ENCODE measurements around the gene EIF2S1. TPM values are rescaled to one million over a fixed set of nuclear protein-coding genes. Genes with fewer than 3 reads are reported as not detected.

The EIF2S1 gene
- total RNA-seq, 1 experiment from 2014 or later = 116 TPM

- H3K4me3 ChIP-seq (ENCODE audit: low read depth in 2 of 2, low read length in 2 of 2) = no peak overlapping the region
- H3K36me3 ChIP-seq (ENCODE audit: control insufficient read depth, insufficient read depth, low read length) = peaks cover 13% of the 10 kb centered on the region
- ChIA-PET CTCF (interaction anchor here (0.7 kb wide), 1 partner anchor 187 kb away, joined by 3 read pairs; no protein-coding TSS in a partner anchor), POLR2A (no interaction called here)
- no peak for DNase-seq (ENCODE audit: low read depth, low spot score)
- in situ Hi-C loops (cut with HindIII; ENCODE audit: low pct_unique_long_range_greater_than_20kb, low sequenced_read_pairs) = no loop called here
- no peaks in the 10 kb centered on the region for H3K9me3 ChIP-seq (ENCODE audit: control insufficient read depth, insufficient read depth, low read depth, low read length)
- no peak overlapping the region for H3K27ac ChIP-seq (ENCODE audit: low read length)
- BruUV-seq (replicated peaks) = no TSS peak
- ATAC-seq = no peak
- intact Hi-C loops (cut with micrococcal nuclease; ENCODE audit: unreplicated experiment) = no loop called here
- TF ChIP-seq SIN3A (IDR thresholded peaks at IDR 0.05; ENCODE audit: borderline replicate concordance, insufficient read depth, low read depth, low read length) (no peak), TCF7L2 (IDR thresholded peaks at IDR 0.05; ENCODE audit: low read depth, low read length) (no peak), POLR2AphosphoS5 (IDR thresholded peaks at IDR 0.05; ENCODE audit: low read depth, low read length) (no peak)
- TF ChIP-seq, protein P1, sequence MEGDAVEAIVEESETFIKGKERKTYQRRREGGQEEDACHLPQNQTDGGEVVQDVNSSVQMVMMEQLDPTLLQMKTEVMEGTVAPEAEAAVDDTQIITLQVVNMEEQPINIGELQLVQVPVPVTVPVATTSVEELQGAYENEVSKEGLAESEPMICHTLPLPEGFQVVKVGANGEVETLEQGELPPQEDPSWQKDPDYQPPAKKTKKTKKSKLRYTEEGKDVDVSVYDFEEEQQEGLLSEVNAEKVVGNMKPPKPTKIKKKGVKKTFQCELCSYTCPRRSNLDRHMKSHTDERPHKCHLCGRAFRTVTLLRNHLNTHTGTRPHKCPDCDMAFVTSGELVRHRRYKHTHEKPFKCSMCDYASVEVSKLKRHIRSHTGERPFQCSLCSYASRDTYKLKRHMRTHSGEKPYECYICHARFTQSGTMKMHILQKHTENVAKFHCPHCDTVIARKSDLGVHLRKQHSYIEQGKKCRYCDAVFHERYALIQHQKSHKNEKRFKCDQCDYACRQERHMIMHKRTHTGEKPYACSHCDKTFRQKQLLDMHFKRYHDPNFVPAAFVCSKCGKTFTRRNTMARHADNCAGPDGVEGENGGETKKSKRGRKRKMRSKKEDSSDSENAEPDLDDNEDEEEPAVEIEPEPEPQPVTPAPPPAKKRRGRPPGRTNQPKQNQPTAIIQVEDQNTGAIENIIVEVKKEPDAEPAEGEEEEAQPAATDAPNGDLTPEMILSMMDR (IDR thresholded peaks at IDR 0.05) = no peak
- TF ChIP-seq, protein P2, sequence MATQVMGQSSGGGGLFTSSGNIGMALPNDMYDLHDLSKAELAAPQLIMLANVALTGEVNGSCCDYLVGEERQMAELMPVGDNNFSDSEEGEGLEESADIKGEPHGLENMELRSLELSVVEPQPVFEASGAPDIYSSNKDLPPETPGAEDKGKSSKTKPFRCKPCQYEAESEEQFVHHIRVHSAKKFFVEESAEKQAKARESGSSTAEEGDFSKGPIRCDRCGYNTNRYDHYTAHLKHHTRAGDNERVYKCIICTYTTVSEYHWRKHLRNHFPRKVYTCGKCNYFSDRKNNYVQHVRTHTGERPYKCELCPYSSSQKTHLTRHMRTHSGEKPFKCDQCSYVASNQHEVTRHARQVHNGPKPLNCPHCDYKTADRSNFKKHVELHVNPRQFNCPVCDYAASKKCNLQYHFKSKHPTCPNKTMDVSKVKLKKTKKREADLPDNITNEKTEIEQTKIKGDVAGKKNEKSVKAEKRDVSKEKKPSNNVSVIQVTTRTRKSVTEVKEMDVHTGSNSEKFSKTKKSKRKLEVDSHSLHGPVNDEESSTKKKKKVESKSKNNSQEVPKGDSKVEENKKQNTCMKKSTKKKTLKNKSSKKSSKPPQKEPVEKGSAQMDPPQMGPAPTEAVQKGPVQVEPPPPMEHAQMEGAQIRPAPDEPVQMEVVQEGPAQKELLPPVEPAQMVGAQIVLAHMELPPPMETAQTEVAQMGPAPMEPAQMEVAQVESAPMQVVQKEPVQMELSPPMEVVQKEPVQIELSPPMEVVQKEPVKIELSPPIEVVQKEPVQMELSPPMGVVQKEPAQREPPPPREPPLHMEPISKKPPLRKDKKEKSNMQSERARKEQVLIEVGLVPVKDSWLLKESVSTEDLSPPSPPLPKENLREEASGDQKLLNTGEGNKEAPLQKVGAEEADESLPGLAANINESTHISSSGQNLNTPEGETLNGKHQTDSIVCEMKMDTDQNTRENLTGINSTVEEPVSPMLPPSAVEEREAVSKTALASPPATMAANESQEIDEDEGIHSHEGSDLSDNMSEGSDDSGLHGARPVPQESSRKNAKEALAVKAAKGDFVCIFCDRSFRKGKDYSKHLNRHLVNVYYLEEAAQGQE (IDR thresholded peaks at IDR 0.05; ENCODE audit: insufficient read depth in 1 of 2, low read depth in 2 of 2, low read length in 1 of 2) = no peak
- no peaks in the 10 kb centered on the region for H3K27me3 ChIP-seq (ENCODE audit: control insufficient read depth, insufficient read depth, low read length)
- peaks cover 8% of the 10 kb centered on the region for H3K4me1 ChIP-seq (ENCODE audit: control insufficient read depth, insufficient read depth, low read length)
Observed at GRCh38 chr14:67352055-67352454, 8.1 kb upstream of the EIF2S1 start.

GRCh38 chr14:67357186-67357968, 2.8 kb upstream of the EIF2S1 start:
- ATAC-seq = no peak
- TF ChIP-seq, protein P1 (IDR thresholded peaks at IDR 0.05) = no peak
- TF ChIP-seq, protein P2 (IDR thresholded peaks at IDR 0.05; ENCODE audit: insufficient read depth in 1 of 2, low read depth in 2 of 2, low read length in 1 of 2) = no peak
- no peak for TF ChIP-seq POLR2AphosphoS5 (IDR thresholded peaks at IDR 0.05; ENCODE audit: low read depth, low read length)
- no peak for TF ChIP-seq SIN3A (IDR thresholded peaks at IDR 0.05; ENCODE audit: borderline replicate concordance, insufficient read depth, low read depth, low read length)
- TF ChIP-seq TCF7L2 (IDR thresholded peaks at IDR 0.05; ENCODE audit: low read depth, low read length) = no peak
- Histone ChIP-seq H3K4me3 (ENCODE audit: low read depth in 2 of 2, low read length in 2 of 2) (peak overlapping the region; percentile 13 to 72; a peak in 2 of 4 replicates), H3K36me3 (ENCODE audit: control insufficient read depth, insufficient read depth, low read length) (peaks cover 12% of the 10 kb centered on the region), H3K27ac (ENCODE audit: low read length) (peak overlapping the region; percentile 44; the same call in 1 of the 2 replicates), H3K9me3 (ENCODE audit: control insufficient read depth, insufficient read depth, low read depth, low read length) (no peaks in the 10 kb centered on the region), H3K27me3 (ENCODE audit: control insufficient read depth, insufficient read depth, low read length) (no peaks in the 10 kb centered on the region), H3K4me1 (ENCODE audit: control insufficient read depth, insufficient read depth, low read length) (peaks cover 23% of the 10 kb centered on the region)
- no peak for DNase-seq (ENCODE audit: low read depth, low spot score)
- POLR2A ChIA-PET = interaction anchor here (1.3 kb wide), 1 partner anchor 8 kb away, joined by 3 read pairs; no protein-coding TSS in a partner anchor
- in situ Hi-C loops (cut with HindIII; ENCODE audit: low pct_unique_long_range_greater_than_20kb, low sequenced_read_pairs) = no loop called here
- intact Hi-C loops (cut with micrococcal nuclease; ENCODE audit: unreplicated experiment) = no loop called here
- BruUV-seq (replicated peaks) = no TSS peak
- CTCF ChIA-PET = interaction anchor here (0.5 to 0.6 kb wide), 2 partner anchors 10 to 32 kb away, joined by 3 to 4 read pairs; no protein-coding TSS in a partner anchor

Data from Panc1 (cell line).